Spleen (tissue), 7 donors: ENCODE data around the gene SAP130.

Source experiments
- CTCF ChIP-seq, 11 experiments: fragments of 200-600 bp in 7 of 11; fragments of 450-650 bp in 4 of 11; sonication (generic) in 4 of 11; IDR thresholded peaks in 8 of 11; conservative IDR thresholded peaks in 3 of 11; 1 replicate in 7 of 11; 2 replicates in 4 of 11; pipeline versions ENCODE4 v1.4.0 to v1.8.0; 2016 to 2021; ENCODE audit warnings: antibody characterized with exemption in 11 of 11, inconsistent platforms in 4 of 11, mild to moderate bottlenecking in 1 of 11
- POLR2A ChIP-seq, 3 donors: fragments of 450-650 bp; IDR thresholded peaks; one replicate each; pipeline ENCODE4 v1.5.1; 2017; ENCODE audit warnings: antibody characterized with exemption in 3 of 3, mild to moderate bottlenecking in 1 of 3
- donor health status: DM: no; HTN: no; CAD: no; lungs with moderate emphysema.
- donor health status: DM: no; HTN: no; CAD: no.
- donor health status: DM: no; HTN: no; CAD: no.

- TF ChIP-seq CTCF (IDR thresholded peaks at IDR 0.05 in 8 of 11, conservative IDR thresholded peaks at IDR 0.05 in 3 of 11) (no peak), POLR2A (IDR thresholded peaks at IDR 0.05) (no peak)
Observed at GRCh38 chr2:127941461-127941860, 86.4 kb downstream of the SAP130 start.
